ENCODE results near the gene BORA. TPM values are rescaled to one million over a fixed set of nuclear protein-coding genes. Genes with fewer than 3 reads are reported as not detected.
"Not testable (repeated sequence)": the region's sequence is repeated elsewhere in the genome, so short reads cannot be mapped to it uniquely, and the experiment has no call there.

BORA gene
- total and polyA plus RNA-seq, 11 donors = 0.19 to 4.0 (median 0.72) TPM

DNA sequence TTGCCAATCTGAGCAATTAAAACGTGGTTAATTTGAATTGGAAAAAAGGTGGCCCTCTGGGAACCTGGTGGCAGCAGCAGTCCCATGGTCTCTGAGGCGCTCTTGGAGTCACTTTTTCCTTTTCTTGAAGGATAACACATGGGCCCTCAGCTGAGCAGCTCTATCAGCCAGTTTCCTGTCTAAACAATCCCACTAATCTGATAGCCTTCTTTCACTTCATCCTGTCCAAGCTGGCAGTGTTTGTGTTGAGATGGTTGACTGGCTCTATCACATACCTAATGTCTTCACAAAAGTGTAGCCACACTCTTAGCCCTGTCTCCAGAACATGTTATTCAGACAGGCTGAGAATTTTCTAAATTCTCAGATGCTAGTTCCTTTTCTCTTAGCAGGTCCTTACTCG is 10.9 kb upstream of the BORA start:
- DNase-seq (no peak), ATAC-seq (no peak)
- H3K36me3 ChIP-seq = peaks cover 0 to 51% (median 27%) of the 10 kb centered on the region in 9 donors
- TF ChIP-seq POLR2A (IDR thresholded peaks at IDR 0.05) = no peak
- TF ChIP-seq, protein P1, sequence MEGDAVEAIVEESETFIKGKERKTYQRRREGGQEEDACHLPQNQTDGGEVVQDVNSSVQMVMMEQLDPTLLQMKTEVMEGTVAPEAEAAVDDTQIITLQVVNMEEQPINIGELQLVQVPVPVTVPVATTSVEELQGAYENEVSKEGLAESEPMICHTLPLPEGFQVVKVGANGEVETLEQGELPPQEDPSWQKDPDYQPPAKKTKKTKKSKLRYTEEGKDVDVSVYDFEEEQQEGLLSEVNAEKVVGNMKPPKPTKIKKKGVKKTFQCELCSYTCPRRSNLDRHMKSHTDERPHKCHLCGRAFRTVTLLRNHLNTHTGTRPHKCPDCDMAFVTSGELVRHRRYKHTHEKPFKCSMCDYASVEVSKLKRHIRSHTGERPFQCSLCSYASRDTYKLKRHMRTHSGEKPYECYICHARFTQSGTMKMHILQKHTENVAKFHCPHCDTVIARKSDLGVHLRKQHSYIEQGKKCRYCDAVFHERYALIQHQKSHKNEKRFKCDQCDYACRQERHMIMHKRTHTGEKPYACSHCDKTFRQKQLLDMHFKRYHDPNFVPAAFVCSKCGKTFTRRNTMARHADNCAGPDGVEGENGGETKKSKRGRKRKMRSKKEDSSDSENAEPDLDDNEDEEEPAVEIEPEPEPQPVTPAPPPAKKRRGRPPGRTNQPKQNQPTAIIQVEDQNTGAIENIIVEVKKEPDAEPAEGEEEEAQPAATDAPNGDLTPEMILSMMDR (IDR thresholded peaks at IDR 0.05) = no peak
- peaks cover 0 to 13% (median 0%) of the 10 kb centered on the region in 12 donors for H3K9me3 ChIP-seq
- H3K27me3 ChIP-seq = no peaks in the 10 kb centered on the region
- H3K4me3 ChIP-seq = no peak overlapping the region
- intact Hi-C loops (cut with DNase I) = no loop called here
- H3K27ac ChIP-seq = no peak overlapping the region
- WGBS, 4 donors = 52 to 54% (median 53%) methylated on average over 3 of the region's 3 CpGs
- H3K4me1 ChIP-seq = no peaks in the 10 kb centered on the region

DNA sequence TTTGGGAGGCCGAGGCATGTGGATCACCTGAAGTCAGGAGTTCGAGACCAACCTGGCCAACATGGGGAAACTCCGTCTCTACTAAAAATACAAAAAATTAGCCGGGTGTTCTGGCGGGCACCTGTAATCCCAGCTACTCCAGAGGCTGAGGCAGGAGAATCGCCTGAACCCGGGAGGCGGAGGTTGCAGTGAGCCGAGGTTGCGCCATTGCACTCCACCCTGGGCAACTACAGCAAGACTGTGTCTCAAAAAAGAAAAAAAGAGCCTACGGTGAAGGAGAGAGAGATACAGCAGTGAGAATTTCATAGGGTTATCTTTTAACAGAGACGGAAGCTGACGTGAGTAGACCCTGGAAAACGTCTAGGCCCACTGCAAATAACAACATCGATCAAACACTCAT is 1.5 kb upstream of the BORA start:
- WGBS, 4 donors = 85 to 88% (median 86%) methylated on average over 15 of the region's 15 CpGs

DNA sequence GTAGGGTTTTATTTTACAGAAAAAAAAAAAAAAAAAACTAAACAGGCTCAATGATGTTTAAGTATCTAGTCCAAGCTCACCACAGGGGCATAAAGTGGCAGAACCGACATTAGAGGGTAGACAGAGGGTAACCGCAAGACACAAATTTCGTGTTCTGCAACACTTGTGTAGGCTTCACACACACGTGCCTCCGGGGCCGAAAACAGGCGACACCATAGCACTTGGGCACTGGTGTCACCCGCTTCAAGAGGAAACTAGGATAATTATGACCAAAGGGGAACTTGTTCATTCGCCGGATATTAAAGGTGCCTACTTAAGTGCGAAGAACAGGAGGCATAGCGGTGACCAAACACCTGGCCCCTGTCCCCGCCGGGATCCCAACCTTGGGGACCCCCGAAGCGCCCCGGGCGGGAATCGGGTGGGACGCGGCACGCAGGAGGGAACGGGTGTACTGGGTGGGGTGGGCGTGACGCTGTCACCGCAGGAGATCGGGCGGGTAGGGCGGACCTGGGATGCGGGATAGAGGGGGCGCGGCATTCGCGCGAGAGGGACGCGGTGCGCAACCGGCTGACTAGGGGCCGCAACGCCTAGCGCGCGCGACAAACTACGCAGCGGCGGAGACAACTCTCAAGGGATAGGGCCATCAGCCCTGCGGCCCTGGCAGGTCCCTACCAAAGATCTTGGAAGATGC is 852 bp upstream of the BORA start:
- peak; percentile 16 to 73 (median 45) for DNase-seq
- H3K36me3 ChIP-seq = peaks cover 0 to 1% (median 0%) of the 10 kb centered on the region in 9 donors
- peak overlapping the region in 10 of 12 donors; percentile 10 to 76 (median 57) for H3K27ac ChIP-seq
- intact Hi-C loops (cut with DNase I) = loop anchor here in 4 of 10 donors (5.0 kb wide), 1 partner anchor 55 kb away; the partner anchor contains the start of genes DIS3 (in 4 of the 4) and PIBF1 (in 4 of the 4)
- no peaks in the 10 kb centered on the region for H3K9me3 ChIP-seq
- peak overlapping the region; percentile 70 to 97 (median 88) for H3K4me3 ChIP-seq
- ATAC-seq = peak; percentile 1 to 41 (median 10)
- TF ChIP-seq, protein P1 (IDR thresholded peaks at IDR 0.05) = no peak
- TF ChIP-seq POLR2A (IDR thresholded peaks at IDR 0.05) = no peak
- WGBS, 4 donors = 1 to 4% (median 3%) methylated on average over 15 to 49 of the region's 49 CpGs
- H3K27me3 ChIP-seq = no peaks in the 10 kb centered on the region
- H3K4me1 ChIP-seq = peaks cover 0 to 28% (median 14%) of the 10 kb centered on the region in 12 donors

More for the DNA sequence above, 1.5 kb upstream of the BORA start:
- H3K27ac ChIP-seq, H3K27me3 ChIP-seq, H3K36me3 ChIP-seq, ATAC-seq, DNase-seq, H3K9me3 ChIP-seq: not testable (repeated sequence)
- Histone ChIP-seq H3K4me3 (peak overlapping the region in 9 of 12 donors; percentile 70 to 97 (median 85)), H3K4me1 (peaks cover 0 to 28% (median 14%) of the 10 kb centered on the region in 12 donors)
- intact Hi-C loops (cut with DNase I) = loop anchor here in 4 of 10 donors (5.0 kb wide), 1 partner anchor 56 kb away; the partner anchor contains the start of genes DIS3 (in 4 of the 4) and PIBF1 (in 4 of the 4)

DNA sequence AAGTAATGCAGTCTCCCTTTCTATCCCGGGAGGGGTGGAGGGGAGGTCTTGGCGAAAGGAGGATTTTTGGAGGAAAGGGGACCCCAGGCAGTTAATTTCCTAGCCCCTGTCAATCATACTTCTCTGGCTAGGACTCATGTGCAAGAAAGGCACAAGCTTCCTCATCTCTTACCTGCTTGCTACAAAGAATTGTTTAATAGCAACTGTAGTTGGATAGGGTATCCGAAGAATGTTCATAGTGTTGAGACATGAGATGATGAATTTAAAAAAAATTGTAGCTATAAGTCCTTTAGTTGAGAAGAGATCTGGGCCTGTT is 525 bp downstream of the BORA start:
- Histone ChIP-seq H3K4me3 (peak overlapping the region; percentile 70 to 97 (median 88)), H3K4me1 (peaks cover 0 to 28% (median 14%) of the 10 kb centered on the region in 12 donors), H3K36me3 (peaks cover 0 to 12% (median 0%) of the 10 kb centered on the region in 9 donors), H3K27ac (peak overlapping the region in 6 of 12 donors; percentile 27 to 76 (median 54)), H3K27me3 (no peaks in the 10 kb centered on the region), H3K9me3 (no peaks in the 10 kb centered on the region)
- DNase-seq = no peak
- ATAC-seq = no peak
- intact Hi-C loops (cut with DNase I) = loop anchor here in 4 of 10 donors (5.0 kb wide), 1 partner anchor 54 kb away; the partner anchor contains the start of genes DIS3 (in 4 of the 4) and PIBF1 (in 4 of the 4)
- WGBS, 4 donors = 9 to 11% (median 9%) methylated on average over 3 of the region's 3 CpGs
- TF ChIP-seq POLR2A (IDR thresholded peaks at IDR 0.05) = no peak
- TF ChIP-seq, protein P1 (IDR thresholded peaks at IDR 0.05) = no peak
